Amygdala (tissue), 56 donors: ENCODE results near the gene DCLRE1C.
A peak's percentile ranks its signal among the peaks of the same experiment; 100 is the strongest.
"Not testable (repeated sequence)": the region's sequence is repeated elsewhere in the genome, so short reads cannot be mapped to it uniquely, and the experiment has no call there.

ENCODE experiments used
- DNase-seq, 56 donors: peaks; one replicate each; lab custom pipeline; 2025; lab: John Stamatoyannopoulos, UW

The DCLRE1C gene

GRCh38 chr10:14947268-14947667 is 6.6 kb downstream of the DCLRE1C start:
- DNase-seq = no peak

GRCh38 chr10:14945108-14945507 is 8.8 kb downstream of the DCLRE1C start:
- no peak for DNase-seq

DNA sequence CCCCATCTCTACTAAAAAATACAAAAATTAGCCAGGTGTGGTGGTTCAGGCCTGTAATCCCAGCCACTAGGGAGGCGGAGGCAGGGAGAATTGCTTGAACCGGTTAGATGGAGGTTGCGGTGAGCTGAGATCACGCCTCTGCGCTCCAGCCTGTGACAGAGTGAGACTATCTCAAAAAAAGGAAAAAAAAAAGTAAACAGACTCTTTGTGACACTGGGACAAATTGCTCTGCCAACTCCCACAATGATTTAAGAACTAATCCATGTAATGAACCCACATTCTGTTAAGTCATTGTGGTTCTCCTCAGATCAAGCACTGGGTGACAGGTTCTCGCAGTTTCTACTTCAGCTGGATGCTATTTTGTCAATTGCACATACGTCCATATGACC is 11.0 kb downstream of the DCLRE1C start:
- DNase-seq = not testable (repeated sequence)

- peak in 1 of 56 donors; percentile 18 for DNase-seq
Measured at GRCh38 chr10:14942147-14942949, 11.5 kb downstream of the DCLRE1C start.

DNA sequence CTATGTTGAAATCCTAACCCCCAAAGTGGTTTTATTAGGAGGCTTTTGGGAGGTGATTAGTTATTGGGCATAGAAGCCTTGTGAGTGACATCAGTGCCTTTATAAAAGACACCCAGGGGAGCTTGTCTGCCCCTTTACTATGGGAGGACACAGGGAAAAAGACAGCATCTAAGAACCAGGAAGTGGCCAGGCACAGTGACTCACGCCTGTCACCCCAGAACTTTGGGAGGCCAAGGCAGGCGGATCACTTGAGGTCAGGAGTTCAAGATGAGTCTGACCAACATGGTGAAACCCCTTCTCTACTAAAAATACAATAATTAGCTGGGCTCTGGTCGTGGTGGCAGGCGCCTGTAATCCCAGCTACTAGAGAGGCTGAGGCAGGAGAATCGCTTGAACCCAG is 14.9 kb downstream of the DCLRE1C start:
- not testable (repeated sequence) for DNase-seq

GRCh38 chr10:14936584-14936983 is 17.3 kb downstream of the DCLRE1C start:
- no peak for DNase-seq

GRCh38 chr10:14930610-14931009 is 23.3 kb downstream of the DCLRE1C start:
- DNase-seq = no peak

GRCh38 chr10:14926722-14927416 is 27.0 kb downstream of the DCLRE1C start:
- no peak for DNase-seq

DNA sequence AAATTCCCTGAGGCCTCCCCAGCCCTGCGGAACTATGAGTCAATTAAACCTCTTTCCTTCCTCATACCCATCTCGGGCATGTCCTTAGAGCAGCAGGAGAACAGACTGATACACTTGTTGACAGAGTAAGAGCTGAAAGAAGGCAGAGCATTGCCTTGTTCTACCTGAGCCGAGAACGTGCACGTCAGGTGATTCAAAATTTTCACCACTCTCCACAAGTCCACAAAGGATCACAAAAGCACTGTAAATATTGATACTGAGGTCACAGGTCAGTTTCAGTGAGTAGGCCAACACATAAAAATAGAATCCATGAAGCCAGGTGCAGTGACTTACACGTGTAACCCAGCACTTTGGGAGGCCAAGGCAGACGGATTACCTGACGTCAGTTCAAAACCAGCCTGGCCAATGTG is 27.8 kb downstream of the DCLRE1C start:
- no peak for DNase-seq

GRCh38 chr10:14925268-14925667 is 28.6 kb downstream of the DCLRE1C start:
- no peak for DNase-seq

- no peak for DNase-seq
Measured at GRCh38 chr10:14924013-14924412, 29.9 kb downstream of the DCLRE1C start.

DNA sequence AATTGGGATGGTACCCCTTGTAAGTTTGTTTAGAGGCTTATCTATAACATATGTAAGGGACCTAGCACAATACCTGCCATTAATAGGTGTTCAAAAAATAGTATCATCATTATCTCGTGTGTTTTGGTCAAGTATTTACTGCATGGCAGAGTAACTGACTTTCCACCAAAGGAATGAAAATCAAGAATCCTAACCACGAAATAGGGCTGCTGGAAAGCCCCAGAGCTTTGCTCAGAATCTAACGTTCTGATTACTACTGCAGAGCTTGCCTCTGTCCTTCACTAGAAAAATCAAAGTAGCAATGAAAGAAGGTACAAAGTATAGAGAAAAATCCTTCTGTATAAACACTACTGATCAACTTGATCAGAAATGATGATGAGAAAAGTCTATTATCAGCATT is 34.9 kb downstream of the DCLRE1C start:
- no peak for DNase-seq

DNA sequence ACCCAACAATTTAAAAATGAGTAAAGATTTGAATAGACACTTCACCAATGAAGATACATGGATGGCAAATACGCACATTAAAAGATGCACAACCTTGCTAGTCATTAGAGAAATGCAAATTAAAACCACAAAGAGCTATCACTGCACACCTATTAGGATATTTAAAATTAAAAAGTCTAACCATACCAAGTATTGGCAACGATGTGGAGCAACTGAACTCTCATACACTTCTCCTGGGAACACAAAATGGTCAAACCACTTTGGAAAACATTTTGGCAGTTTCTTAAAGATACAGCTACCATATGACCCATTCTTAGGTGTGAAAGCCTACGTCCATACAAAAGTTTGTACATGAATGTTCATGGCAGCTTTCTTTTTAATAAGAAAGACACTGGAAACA is 36.1 kb downstream of the DCLRE1C start:
- DNase-seq = no peak

DNA sequence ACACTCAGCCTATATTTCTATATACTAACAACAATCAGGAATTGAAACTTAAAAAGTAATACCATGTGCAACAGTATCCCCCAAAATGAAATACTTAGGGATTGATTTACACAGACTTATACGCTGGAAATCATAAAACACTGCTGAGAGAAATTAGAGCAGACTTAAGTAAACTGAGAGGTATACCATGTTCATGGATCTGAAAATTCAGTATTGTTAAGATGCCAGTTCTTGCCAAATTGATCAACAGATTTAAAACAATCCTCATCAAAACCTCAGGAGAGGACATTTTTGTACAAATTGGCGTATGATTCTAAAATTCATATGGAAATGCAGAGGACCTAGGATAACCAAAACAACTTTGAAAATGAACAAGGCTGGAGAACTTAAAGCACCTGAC is 37.3 kb downstream of the DCLRE1C start:
- DNase-seq = no peak

DNA sequence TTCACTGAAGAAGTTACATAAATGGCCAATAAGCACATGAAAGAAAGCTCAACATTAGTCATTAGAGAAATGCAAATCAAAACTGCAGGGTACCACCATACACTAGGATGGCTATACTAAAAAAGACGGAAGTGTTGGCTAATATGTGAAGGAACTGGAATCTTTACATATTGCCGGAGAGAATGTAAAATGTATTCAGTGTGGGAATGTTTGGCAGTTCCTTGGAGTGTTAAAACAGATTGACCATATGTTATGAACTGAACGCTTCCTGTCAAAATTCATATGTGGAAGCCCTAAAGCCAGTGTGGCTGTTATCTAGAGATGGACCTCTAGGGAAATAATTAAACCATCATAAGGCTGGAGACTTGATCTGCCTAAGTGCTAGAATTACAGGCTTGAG is 42.1 kb downstream of the DCLRE1C start:
- no peak for DNase-seq

GRCh38 chr10:14910953-14911352 is 42.9 kb downstream of the DCLRE1C start:
- no peak for DNase-seq

DNA sequence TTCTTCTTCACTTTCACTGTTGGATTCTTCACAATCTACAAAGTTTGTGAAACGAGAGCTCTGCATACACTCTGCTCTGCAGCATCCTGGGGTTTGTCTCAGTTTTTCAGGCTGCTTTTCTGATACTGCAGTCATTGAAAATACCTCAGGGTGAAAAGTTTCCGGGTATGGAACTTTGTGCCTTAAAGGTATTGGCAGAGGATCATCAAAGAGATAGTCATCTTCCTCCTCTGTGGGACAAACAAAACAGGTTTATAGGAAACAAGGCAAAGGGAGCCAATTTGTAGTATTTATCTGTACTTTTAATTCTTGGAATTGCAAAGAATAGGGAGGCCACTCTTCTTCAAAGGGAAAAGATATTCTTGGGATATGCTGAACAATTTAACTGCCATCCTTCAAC is 44.8 kb downstream of the DCLRE1C start:
- no peak for DNase-seq

GRCh38 chr10:14907591-14907990 is 46.3 kb downstream of the DCLRE1C start:
- not testable (repeated sequence) for DNase-seq

DNA sequence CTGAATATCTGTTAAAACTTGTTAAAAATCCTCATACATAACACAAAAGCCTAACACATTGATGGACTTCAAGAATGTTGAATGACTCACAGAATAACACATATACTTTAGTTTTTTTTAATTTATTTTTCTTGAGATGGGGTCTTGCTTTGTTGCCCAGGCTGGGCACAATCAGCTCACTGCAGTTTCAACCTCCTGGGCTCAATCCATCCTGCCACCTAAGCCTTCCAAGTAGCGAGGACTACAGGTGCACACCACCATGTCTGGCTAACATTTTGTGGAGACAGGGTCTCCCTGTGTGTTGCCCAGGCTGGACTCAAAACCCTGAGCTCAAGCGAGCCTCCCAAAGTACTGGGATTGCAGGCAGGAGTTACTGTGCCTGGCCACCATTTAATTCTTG is 47.1 kb downstream of the DCLRE1C start:
- DNase-seq = no peak

- DNase-seq = no peak
Measured at GRCh38 chr10:14905890-14906289, 48.0 kb downstream of the DCLRE1C start.

DNA sequence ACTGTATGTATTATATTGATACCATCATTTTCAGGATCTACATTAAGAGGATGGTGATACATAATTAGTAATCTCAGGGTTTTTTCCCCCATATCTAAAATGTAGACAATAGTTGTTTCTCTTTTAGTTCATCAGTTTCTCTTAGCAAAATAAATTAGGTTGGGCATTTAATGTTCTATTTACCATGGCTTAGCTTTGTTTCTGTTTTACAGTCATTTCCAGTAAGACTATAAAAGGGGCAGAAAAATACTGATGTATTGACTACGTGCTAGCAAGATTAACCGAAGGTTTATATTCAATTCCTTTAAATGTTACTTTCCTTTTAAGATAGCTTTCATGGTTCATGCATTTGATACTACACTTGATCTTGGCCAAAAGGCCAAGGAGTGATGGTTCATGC is 49.0 kb downstream of the DCLRE1C start:
- DNase-seq = no peak

- no peak for DNase-seq
Measured at GRCh38 chr10:14904316-14904732, 49.6 kb downstream of the DCLRE1C start.
